ENCODE measurements around the gene LBHD2. TPM values are rescaled to one million over a fixed set of nuclear protein-coding genes. Genes with fewer than 3 reads are reported as not detected.

The LBHD2 gene
- total RNA-seq, 1 experiment from 2014 or later = not detected

DNA sequence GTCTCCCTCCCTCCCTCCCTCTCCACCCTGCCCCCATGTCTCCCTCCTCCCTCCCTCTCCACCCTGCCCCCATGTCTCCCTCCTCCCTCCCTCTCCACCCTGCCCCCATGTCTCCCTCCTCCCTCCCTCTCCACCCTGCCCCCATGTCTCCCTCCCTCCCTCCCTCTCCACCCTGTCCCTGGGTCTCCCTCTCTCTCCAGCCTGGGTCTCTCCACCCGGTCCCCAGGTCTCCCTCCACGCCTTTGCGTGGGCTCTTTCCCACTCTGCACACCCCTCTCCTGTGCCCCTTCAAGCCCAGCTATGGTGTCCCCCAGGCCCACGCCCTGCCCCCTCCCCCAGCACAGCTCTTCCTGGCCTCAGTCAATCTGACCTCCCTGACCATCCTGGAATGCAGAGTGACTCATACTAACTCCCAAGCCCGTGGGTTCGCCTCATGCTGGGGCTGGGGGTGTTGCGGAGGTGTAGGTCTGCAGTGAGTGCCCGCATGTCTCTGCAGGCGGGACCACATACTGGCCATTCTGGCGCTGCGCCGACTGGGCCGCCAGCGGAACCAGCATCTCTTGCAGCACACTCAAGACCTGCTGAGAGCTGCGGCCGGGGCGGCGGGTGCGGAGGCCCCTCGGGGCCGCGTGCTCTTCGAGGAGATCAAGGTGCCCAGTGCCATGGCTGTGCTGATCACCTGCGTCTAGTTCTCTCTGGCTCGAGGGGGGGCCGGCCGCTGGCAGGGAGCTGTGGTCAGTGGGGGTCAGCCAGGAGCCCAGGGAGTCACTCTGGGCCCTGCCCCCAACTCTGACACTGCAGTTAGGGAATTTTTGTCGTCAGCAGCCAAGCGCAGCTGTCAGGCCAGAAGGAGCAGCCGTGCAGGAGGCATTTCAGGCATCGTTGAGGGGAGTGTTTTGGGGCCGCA is 25.8 kb downstream of the LBHD2 start:
- Histone ChIP-seq H3K4me1 (ENCODE audit: control insufficient read depth in 1 of 2, insufficient read depth in 2 of 2, low read length in 2 of 2) (peaks cover 51 to 63% of the 10 kb centered on the region in 2 experiments), H3K27me3 (ENCODE audit: insufficient read depth, low read length) (no peaks in the 10 kb centered on the region), H4K20me1 (ENCODE audit: insufficient read depth) (no peaks in the 10 kb centered on the region), H2AFZ (ENCODE audit: low read depth, low read length, poor library complexity, severe bottlenecking) (no peak overlapping the region), H3K9me3 (ENCODE audit: control insufficient read depth in 1 of 2, insufficient read depth in 1 of 2, low read depth in 1 of 2, low read length in 2 of 2) (no peaks in the 10 kb centered on the region), H3K79me2 (ENCODE audit: insufficient read depth, low read length) (no peaks in the 10 kb centered on the region), H3K27ac (ENCODE audit: low read depth, low read length) (peak overlapping the region; percentile 88), H3K4me3 (replicated peaks in 1 of 2; ENCODE audit: low read depth in 1 of 2, low read length in 2 of 2) (peak overlapping the region; percentile 24 to 52), H3K4me2 (ENCODE audit: low read length) (peak overlapping the region; percentile 80), H3K9ac (ENCODE audit: low read length) (peak overlapping the region; percentile 63), H3K36me3 (ENCODE audit: control insufficient read depth in 1 of 2, insufficient read depth in 2 of 2, low read length in 2 of 2) (no peaks in the 10 kb centered on the region), H3K9me2 (ENCODE audit: insufficient read depth) (no peaks in the 10 kb centered on the region)
- ATAC-seq = peak; percentile 68
- ChIA-PET CTCF (no interaction called here), RAD21 (ENCODE audit: low non-redundant PET in 1 of 2, low total read pairs in 2 of 2, uncharacterized antibody in 2 of 2, unreplicated experiment in 2 of 2) (no interaction called here), POLR2A (interaction anchor here (0.6 kb wide), 1 partner anchor 10 kb away, joined by 3 read pairs; no protein-coding TSS in a partner anchor)
- intact Hi-C loops (cut with micrococcal nuclease) = loop anchor here (1.0 kb wide), 1 partner anchor 32 kb away; no protein-coding TSS in a partner anchor
- peak; percentile 50 for DNase-seq (ENCODE audit: low read depth, low spot score)
- no TSS peak for BruUV-seq (replicated peaks)
- TF ChIP-seq ZFX (IDR thresholded peaks at IDR 0.05) = peak; percentile 37; the same call in 1 of the 2 replicates
- no peak for TF ChIP-seq RAD21 (IDR thresholded peaks at IDR 0.05; ENCODE audit: low read depth)
- peak; percentile 12 for TF ChIP-seq TCF7L2 (IDR thresholded peaks at IDR 0.05; ENCODE audit: borderline replicate concordance, extremely low read depth, insufficient read depth, insufficient read length)
- TF ChIP-seq, protein P1, sequence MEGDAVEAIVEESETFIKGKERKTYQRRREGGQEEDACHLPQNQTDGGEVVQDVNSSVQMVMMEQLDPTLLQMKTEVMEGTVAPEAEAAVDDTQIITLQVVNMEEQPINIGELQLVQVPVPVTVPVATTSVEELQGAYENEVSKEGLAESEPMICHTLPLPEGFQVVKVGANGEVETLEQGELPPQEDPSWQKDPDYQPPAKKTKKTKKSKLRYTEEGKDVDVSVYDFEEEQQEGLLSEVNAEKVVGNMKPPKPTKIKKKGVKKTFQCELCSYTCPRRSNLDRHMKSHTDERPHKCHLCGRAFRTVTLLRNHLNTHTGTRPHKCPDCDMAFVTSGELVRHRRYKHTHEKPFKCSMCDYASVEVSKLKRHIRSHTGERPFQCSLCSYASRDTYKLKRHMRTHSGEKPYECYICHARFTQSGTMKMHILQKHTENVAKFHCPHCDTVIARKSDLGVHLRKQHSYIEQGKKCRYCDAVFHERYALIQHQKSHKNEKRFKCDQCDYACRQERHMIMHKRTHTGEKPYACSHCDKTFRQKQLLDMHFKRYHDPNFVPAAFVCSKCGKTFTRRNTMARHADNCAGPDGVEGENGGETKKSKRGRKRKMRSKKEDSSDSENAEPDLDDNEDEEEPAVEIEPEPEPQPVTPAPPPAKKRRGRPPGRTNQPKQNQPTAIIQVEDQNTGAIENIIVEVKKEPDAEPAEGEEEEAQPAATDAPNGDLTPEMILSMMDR (IDR thresholded peaks at IDR 0.05 in 2 of 3, conservative IDR thresholded peaks at IDR 0.05 in 1 of 3; ENCODE audit: borderline replicate concordance in 1 of 3, insufficient read depth in 1 of 3, low read depth in 2 of 3, low read length in 2 of 3) = no peak
- no peak for TF ChIP-seq ZNF274 (IDR thresholded peaks at IDR 0.05; ENCODE audit: low read depth, low read length)
- TF ChIP-seq FOSL1 (IDR thresholded peaks at IDR 0.05; ENCODE audit: low read depth) = no peak
- no peak for TF ChIP-seq CEBPB (IDR thresholded peaks at IDR 0.05; ENCODE audit: low read depth)
- no peak for TF ChIP-seq SP1 (IDR thresholded peaks at IDR 0.05; ENCODE audit: low read depth)
- TF ChIP-seq, protein P2, sequence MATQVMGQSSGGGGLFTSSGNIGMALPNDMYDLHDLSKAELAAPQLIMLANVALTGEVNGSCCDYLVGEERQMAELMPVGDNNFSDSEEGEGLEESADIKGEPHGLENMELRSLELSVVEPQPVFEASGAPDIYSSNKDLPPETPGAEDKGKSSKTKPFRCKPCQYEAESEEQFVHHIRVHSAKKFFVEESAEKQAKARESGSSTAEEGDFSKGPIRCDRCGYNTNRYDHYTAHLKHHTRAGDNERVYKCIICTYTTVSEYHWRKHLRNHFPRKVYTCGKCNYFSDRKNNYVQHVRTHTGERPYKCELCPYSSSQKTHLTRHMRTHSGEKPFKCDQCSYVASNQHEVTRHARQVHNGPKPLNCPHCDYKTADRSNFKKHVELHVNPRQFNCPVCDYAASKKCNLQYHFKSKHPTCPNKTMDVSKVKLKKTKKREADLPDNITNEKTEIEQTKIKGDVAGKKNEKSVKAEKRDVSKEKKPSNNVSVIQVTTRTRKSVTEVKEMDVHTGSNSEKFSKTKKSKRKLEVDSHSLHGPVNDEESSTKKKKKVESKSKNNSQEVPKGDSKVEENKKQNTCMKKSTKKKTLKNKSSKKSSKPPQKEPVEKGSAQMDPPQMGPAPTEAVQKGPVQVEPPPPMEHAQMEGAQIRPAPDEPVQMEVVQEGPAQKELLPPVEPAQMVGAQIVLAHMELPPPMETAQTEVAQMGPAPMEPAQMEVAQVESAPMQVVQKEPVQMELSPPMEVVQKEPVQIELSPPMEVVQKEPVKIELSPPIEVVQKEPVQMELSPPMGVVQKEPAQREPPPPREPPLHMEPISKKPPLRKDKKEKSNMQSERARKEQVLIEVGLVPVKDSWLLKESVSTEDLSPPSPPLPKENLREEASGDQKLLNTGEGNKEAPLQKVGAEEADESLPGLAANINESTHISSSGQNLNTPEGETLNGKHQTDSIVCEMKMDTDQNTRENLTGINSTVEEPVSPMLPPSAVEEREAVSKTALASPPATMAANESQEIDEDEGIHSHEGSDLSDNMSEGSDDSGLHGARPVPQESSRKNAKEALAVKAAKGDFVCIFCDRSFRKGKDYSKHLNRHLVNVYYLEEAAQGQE (IDR thresholded peaks at IDR 0.05; ENCODE audit: low read depth) = no peak
- no peak for TF ChIP-seq SIN3A (IDR thresholded peaks at IDR 0.05; ENCODE audit: low read depth)
- TF ChIP-seq, protein P3, sequence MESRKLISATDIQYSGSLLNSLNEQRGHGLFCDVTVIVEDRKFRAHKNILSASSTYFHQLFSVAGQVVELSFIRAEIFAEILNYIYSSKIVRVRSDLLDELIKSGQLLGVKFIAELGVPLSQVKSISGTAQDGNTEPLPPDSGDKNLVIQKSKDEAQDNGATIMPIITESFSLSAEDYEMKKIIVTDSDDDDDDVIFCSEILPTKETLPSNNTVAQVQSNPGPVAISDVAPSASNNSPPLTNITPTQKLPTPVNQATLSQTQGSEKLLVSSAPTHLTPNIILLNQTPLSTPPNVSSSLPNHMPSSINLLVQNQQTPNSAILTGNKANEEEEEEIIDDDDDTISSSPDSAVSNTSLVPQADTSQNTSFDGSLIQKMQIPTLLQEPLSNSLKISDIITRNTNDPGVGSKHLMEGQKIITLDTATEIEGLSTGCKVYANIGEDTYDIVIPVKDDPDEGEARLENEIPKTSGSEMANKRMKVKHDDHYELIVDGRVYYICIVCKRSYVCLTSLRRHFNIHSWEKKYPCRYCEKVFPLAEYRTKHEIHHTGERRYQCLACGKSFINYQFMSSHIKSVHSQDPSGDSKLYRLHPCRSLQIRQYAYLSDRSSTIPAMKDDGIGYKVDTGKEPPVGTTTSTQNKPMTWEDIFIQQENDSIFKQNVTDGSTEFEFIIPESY (IDR thresholded peaks at IDR 0.05; ENCODE audit: extremely low read depth, insufficient replicate concordance, low read length) = no peak
- TF ChIP-seq, protein P4, sequence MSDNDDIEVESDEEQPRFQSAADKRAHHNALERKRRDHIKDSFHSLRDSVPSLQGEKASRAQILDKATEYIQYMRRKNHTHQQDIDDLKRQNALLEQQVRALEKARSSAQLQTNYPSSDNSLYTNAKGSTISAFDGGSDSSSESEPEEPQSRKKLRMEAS (IDR thresholded peaks at IDR 0.05) = no peak
- no peak for TF ChIP-seq POLR2A (IDR thresholded peaks at IDR 0.05; ENCODE audit: borderline replicate concordance, extremely low read depth, insufficient read depth, insufficient read length)
- no peak for TF ChIP-seq POLR2AphosphoS5 (IDR thresholded peaks at IDR 0.05; ENCODE audit: low read depth, low read length)
- no peak for TF ChIP-seq YY1 (IDR thresholded peaks at IDR 0.05; ENCODE audit: extremely low read depth, insufficient replicate concordance, low read depth, low read length)
- TF ChIP-seq, protein P5, sequence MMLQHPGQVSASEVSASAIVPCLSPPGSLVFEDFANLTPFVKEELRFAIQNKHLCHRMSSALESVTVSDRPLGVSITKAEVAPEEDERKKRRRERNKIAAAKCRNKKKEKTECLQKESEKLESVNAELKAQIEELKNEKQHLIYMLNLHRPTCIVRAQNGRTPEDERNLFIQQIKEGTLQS (IDR thresholded peaks at IDR 0.05) = no peak
